Measurements from ENCODE around the gene CCDC92B. TPM values are rescaled to one million over a fixed set of nuclear protein-coding genes. Genes with fewer than 3 reads are reported as not detected.

CCDC92B gene
- total and polyA plus RNA-seq, 9 of the 15 experiments (the other 6 are each of a cell fraction or from before 2014, with no cell fraction given) = not detected

- Histone ChIP-seq H4K20me1 (replicated peaks; ENCODE audit: control insufficient read depth, insufficient read depth, low read length) (peaks cover 20% of the 10 kb centered on the region), H2AFZ (ENCODE audit: low read depth, low read length) (0 out of 2 replicates have a peak overlapping the region, but pooled peaks have one; percentile 16), H3K4me2 (ENCODE audit: insufficient read depth, low read length) (peak overlapping the region; percentile 96), H3K9me1 (ENCODE audit: control insufficient read depth, insufficient read depth, low read length) (peaks cover 5% of the 10 kb centered on the region), H3K27me3 (ENCODE audit: control insufficient read depth in 2 of 2, insufficient read depth in 2 of 2, low read length in 2 of 2) (no peaks in the 10 kb centered on the region), H3K4me3 (peak overlapping the region; percentile 70), H3K9ac (ENCODE audit: insufficient read depth in 1 of 2, low read depth in 2 of 2, low read length in 2 of 2) (peak overlapping the region; percentile 67 to 99), H3K9me3 (replicated peaks; ENCODE audit: control insufficient read depth, insufficient read depth, low read depth, low read length) (no peaks in the 10 kb centered on the region), H3K4me1 (replicated peaks in 1 of 2; ENCODE audit: control insufficient read depth in 2 of 2, insufficient read depth in 2 of 2, low read length in 2 of 2) (peaks cover 18 to 61% of the 10 kb centered on the region in 2 experiments; a peak in 4 of 5 replicates), H3K79me2 (ENCODE audit: control insufficient read depth, insufficient read depth, low read length) (peaks cover 68% of the 10 kb centered on the region), H3K36me3 (ENCODE audit: control insufficient read depth, insufficient read depth, low read length) (peaks cover 35% of the 10 kb centered on the region; the same call in 1 of the 3 replicates), H3K27ac (ENCODE audit: extremely low read depth, low read depth, low read length) (peak overlapping the region; percentile 80)
- intact Hi-C loops (cut with micrococcal nuclease) (no loop called here), in situ Hi-C loops (cut with MboI) (no loop called here)
- WGBS (ENCODE audit: insufficient coverage, low coverage, missing lambda C conversion rate) = 0% methylated on average over 15 of the region's 82 CpGs
- FAIRE-seq (no peak), ATAC-seq (peak; percentile 12), DNase-seq (ENCODE audit: extremely low read depth in 1 of 4, low spot score in 3 of 4) (peak in 2 of 4 experiments; percentile 67 to 74)
- ChIA-PET CTCF (ENCODE audit: low intra/inter-chr PET ratio) (no interaction called here), POLR2A (interaction anchor here (1.4 kb wide), 1 partner anchor 11 kb away, joined by 5 read pairs; no protein-coding TSS in a partner anchor)
- BruUV-seq (replicated peaks) = no TSS peak
- peak; percentile 37 for TF ChIP-seq RBBP5 (IDR thresholded peaks at IDR 0.05; ENCODE audit: borderline replicate concordance, insufficient read depth, low read length, poor library complexity, severe bottlenecking)
- 0 out of 2 replicates have a peak, but pooled peaks have one; percentile 72 for TF ChIP-seq KAT7 (CRISPR knock-in tag; IDR thresholded peaks at IDR 0.05; ENCODE audit: borderline replicate concordance)
- 0 out of 2 replicates have a peak, but pooled peaks have one; percentile 52 for TF ChIP-seq ZNF232 (CRISPR knock-in tag; IDR thresholded peaks at IDR 0.05)
- peak; percentile 66 for TF ChIP-seq MGA (IDR thresholded peaks at IDR 0.05)
- TF ChIP-seq NRF1 (conservative IDR thresholded peaks at IDR 0.05 in 1 of 2, IDR thresholded peaks at IDR 0.05 in 1 of 2) = peak in 1 of 2 experiments; percentile 43; a peak in 1 of 4 replicates
Observed at GRCh38 chr17:2710803-2711607, 38.4 kb downstream of the CCDC92B start.
